Activated CD4-positive, alpha-beta T cell treated with anti-CD3 and anti-CD28 coated beads for 36 hours (primary cell): ENCODE results near the gene TTC22. TPM values are rescaled to one million over a fixed set of nuclear protein-coding genes. Genes with fewer than 3 reads are reported as not detected.

Experiments
- ATAC-seq: fragments of 200-7000 bp; cut with Tn5 transposase; one replicate; pipeline ENCODE4 v1.10.0; 2021; ENCODE audit warnings: mild to moderate bottlenecking, moderate library complexity
- CTCF ChIA-PET: fragments of 350-600 bp; sonication (Branson Sonifier 250); formaldehyde crosslinking; loops from one replicate; lab custom pipeline; 2021; ENCODE audit warnings: antibody characterized with exemption; lab: Charles Lee
- POLR2A ChIA-PET: fragments of 350-600 bp; sonication (Branson Sonifier 250); formaldehyde crosslinking; loops from one replicate; lab custom pipeline; 2021; ENCODE audit warnings: antibody characterized with exemption, inconsistent platforms; lab: Charles Lee
- DNase-seq: peaks from one replicate; pipeline ENCODE4 v3.0.0-alpha.2; 2020
- H3K27ac Mint-ChIP-seq: one replicate; pipeline ENCODE4 v1.8.0; 2021; ENCODE audit warnings: mixed read lengths
- H3K27me3 Mint-ChIP-seq: one replicate; pipeline ENCODE4 v1.8.0; 2021; ENCODE audit warnings: mixed read lengths
- H3K36me3 Mint-ChIP-seq: one replicate; pipeline ENCODE4 v1.8.0; 2021; ENCODE audit warnings: low read depth, mixed read lengths
- H3K4me1 Mint-ChIP-seq: one replicate; pipeline ENCODE4 v1.8.0; 2021; ENCODE audit warnings: mixed read lengths
- H3K4me3 Mint-ChIP-seq: one replicate; pipeline ENCODE4 v1.8.0; 2021; ENCODE audit warnings: mild to moderate bottlenecking, moderate library complexity, mixed read lengths
- H3K9me3 Mint-ChIP-seq: one replicate; pipeline ENCODE4 v1.8.0; 2021; ENCODE audit warnings: low read depth, mixed read lengths
- intact Hi-C, 2 experiments: fragments of 100-400 bp; cut with DNase I in 1 of 2; cut with micrococcal nuclease in 1 of 2; formaldehyde crosslinking; loops; one replicate each; pipeline versions ENCODE4 v1.14.2 to v1.15.1; 2022 to 2024; cut with DNase I, micrococcal nuclease
- total RNA-seq, 2 experiments: library from RNA; stranded (reverse); gene quantifications; one replicate each; pipeline ENCODE4 v1.2.3, GENCODE V29; 2021

The TTC22 gene
- total RNA-seq, 2 experiments from 2014 or later, result 4.1 to 4.2 TPM

- Mint-ChIP-seq H3K4me3 (no peak overlapping the region), H3K27me3 (no peaks in the 10 kb centered on the region), H3K27ac (no peak overlapping the region), H3K9me3 (no peaks in the 10 kb centered on the region), H3K36me3 (no peaks in the 10 kb centered on the region), H3K4me1 (no peaks in the 10 kb centered on the region)
- intact Hi-C loops, result no loop called here
- CTCF ChIA-PET, result no interaction called here
- DNase-seq, result no peak
- no peak for ATAC-seq
- POLR2A ChIA-PET, result no interaction called here
These were observed 41.8 kb upstream of the TTC22 start for GRCh38 chr1:54842963-54843362.

- Mint-ChIP-seq H3K9me3 (no peaks in the 10 kb centered on the region), H3K27me3 (no peaks in the 10 kb centered on the region), H3K4me1 (no peaks in the 10 kb centered on the region), H3K36me3 (no peaks in the 10 kb centered on the region), H3K4me3 (no peak overlapping the region), H3K27ac (no peak overlapping the region)
- ATAC-seq, result no peak
- intact Hi-C loops, result no loop called here
- CTCF ChIA-PET, result no interaction called here
- no peak for DNase-seq
- POLR2A ChIA-PET, result no interaction called here
These were observed 41.2 kb upstream of the TTC22 start for GRCh38 chr1:54842206-54842915.

- H3K4me1 Mint-ChIP-seq, result no peaks in the 10 kb centered on the region
- no peaks in the 10 kb centered on the region for H3K27me3 Mint-ChIP-seq
- no peak for ATAC-seq
- no peaks in the 10 kb centered on the region for H3K9me3 Mint-ChIP-seq
- intact Hi-C loops, result no loop called here
- no peak overlapping the region for H3K4me3 Mint-ChIP-seq
- ChIA-PET POLR2A (no interaction called here), CTCF (interaction anchor here (0.6 kb wide), 1 partner anchor 197 kb away, joined by 3 read pairs; no protein-coding TSS in a partner anchor)
- no peak for DNase-seq
- no peaks in the 10 kb centered on the region for H3K36me3 Mint-ChIP-seq
- H3K27ac Mint-ChIP-seq, result no peak overlapping the region
These were observed 38.7 kb upstream of the TTC22 start for GRCh38 chr1:54839824-54840223.

- Mint-ChIP-seq H3K4me3 (no peak overlapping the region), H3K27ac (no peak overlapping the region), H3K27me3 (no peaks in the 10 kb centered on the region), H3K4me1 (no peaks in the 10 kb centered on the region), H3K36me3 (no peaks in the 10 kb centered on the region), H3K9me3 (no peaks in the 10 kb centered on the region)
- POLR2A ChIA-PET, result no interaction called here
- intact Hi-C loops, result no loop called here
- DNase-seq (no peak), ATAC-seq (no peak)
- CTCF ChIA-PET, result no interaction called here
These were observed 37.5 kb upstream of the TTC22 start for GRCh38 chr1:54838565-54839180.

- no peaks in the 10 kb centered on the region for H3K9me3 Mint-ChIP-seq
- no peaks in the 10 kb centered on the region for H3K27me3 Mint-ChIP-seq
- H3K4me1 Mint-ChIP-seq, result no peaks in the 10 kb centered on the region
- no peaks in the 10 kb centered on the region for H3K36me3 Mint-ChIP-seq
- DNase-seq (no peak), ATAC-seq (no peak)
- H3K4me3 Mint-ChIP-seq, result no peak overlapping the region
- intact Hi-C loops, result no loop called here
- ChIA-PET POLR2A (no interaction called here), CTCF (interaction anchor here (0.7 kb wide), 1 partner anchor 154 kb away, joined by 3 read pairs; no protein-coding TSS in a partner anchor)
- no peak overlapping the region for H3K27ac Mint-ChIP-seq
These were observed 36.1 kb upstream of the TTC22 start for GRCh38 chr1:54837002-54837853.

GRCh38 chr1:54836594-54836993 lies 35.5 kb upstream of the TTC22 start:
- POLR2A ChIA-PET, result no interaction called here
- Mint-ChIP-seq H3K4me3 (no peak overlapping the region), H3K27ac (no peak overlapping the region), H3K36me3 (no peaks in the 10 kb centered on the region), H3K9me3 (peaks cover under 1% of the 10 kb centered on the region), H3K4me1 (no peaks in the 10 kb centered on the region), H3K27me3 (no peaks in the 10 kb centered on the region)
- ATAC-seq (no peak), DNase-seq (no peak)
- CTCF ChIA-PET, result interaction anchor here (0.7 kb wide), 1 partner anchor 154 kb away, joined by 3 read pairs; no protein-coding TSS in a partner anchor
- intact Hi-C loops, result no loop called here

- Mint-ChIP-seq H3K36me3 (no peaks in the 10 kb centered on the region), H3K27ac (no peak overlapping the region), H3K4me3 (no peak overlapping the region), H3K4me1 (no peaks in the 10 kb centered on the region), H3K9me3 (peaks cover 4% of the 10 kb centered on the region), H3K27me3 (no peaks in the 10 kb centered on the region)
- POLR2A ChIA-PET, result no interaction called here
- no peak for ATAC-seq
- intact Hi-C loops, result no loop called here
- CTCF ChIA-PET, result no interaction called here
- DNase-seq, result no peak
These were observed 34.8 kb upstream of the TTC22 start for GRCh38 chr1:54835970-54836369.

GRCh38 chr1:54835131-54835898 lies 34.2 kb upstream of the TTC22 start:
- ATAC-seq, result no peak
- no peaks in the 10 kb centered on the region for H3K27me3 Mint-ChIP-seq
- no peak overlapping the region for H3K27ac Mint-ChIP-seq
- no peaks in the 10 kb centered on the region for H3K4me1 Mint-ChIP-seq
- H3K4me3 Mint-ChIP-seq, result no peak overlapping the region
- H3K9me3 Mint-ChIP-seq, result peaks cover 9% of the 10 kb centered on the region
- ChIA-PET CTCF (interaction anchor here (1.0 kb wide), 1 partner anchor 11 kb away, joined by 3 read pairs; no protein-coding TSS in a partner anchor), POLR2A (no interaction called here)
- no peak for DNase-seq
- intact Hi-C loops, result no loop called here
- peaks cover 3% of the 10 kb centered on the region for H3K36me3 Mint-ChIP-seq

- H3K27me3 Mint-ChIP-seq, result no peaks in the 10 kb centered on the region
- ChIA-PET CTCF (no interaction called here), POLR2A (no interaction called here)
- peaks cover 9% of the 10 kb centered on the region for H3K9me3 Mint-ChIP-seq
- DNase-seq (no peak), ATAC-seq (no peak)
- no peak overlapping the region for H3K27ac Mint-ChIP-seq
- H3K4me1 Mint-ChIP-seq, result no peaks in the 10 kb centered on the region
- intact Hi-C loops, result no loop called here
- peaks cover 3% of the 10 kb centered on the region for H3K36me3 Mint-ChIP-seq
- no peak overlapping the region for H3K4me3 Mint-ChIP-seq
These were observed 33.0 kb upstream of the TTC22 start for GRCh38 chr1:54834007-54834541.

- H3K27me3 Mint-ChIP-seq, result no peaks in the 10 kb centered on the region
- intact Hi-C loops, result no loop called here
- H3K36me3 Mint-ChIP-seq, result peaks cover 3% of the 10 kb centered on the region
- POLR2A ChIA-PET, result no interaction called here
- ATAC-seq (no peak), DNase-seq (no peak)
- H3K4me3 Mint-ChIP-seq, result no peak overlapping the region
- no peak overlapping the region for H3K27ac Mint-ChIP-seq
- peaks cover 11% of the 10 kb centered on the region for H3K9me3 Mint-ChIP-seq
- CTCF ChIA-PET, result interaction anchor here (1.1 kb wide), 1 partner anchor 13 kb away, joined by 3 read pairs; no protein-coding TSS in a partner anchor
- H3K4me1 Mint-ChIP-seq, result no peaks in the 10 kb centered on the region
These were observed 32.0 kb upstream of the TTC22 start for GRCh38 chr1:54833121-54833520.
